Muscle of leg (tissue), 11 donors: ENCODE results near the gene ATAD3A. TPM values are rescaled to one million over a fixed set of nuclear protein-coding genes. Genes with fewer than 3 reads are reported as not detected.

Experiments used
- DNase-seq: peaks from one replicate; pipeline ENCODE4 v3.0.0; 2013
- H3K27ac ChIP-seq: one replicate; pipeline ENCODE4 v1.5.1; 2013; ENCODE audit warnings: mild to moderate bottlenecking, low read length, control low read depth
- H3K27me3 ChIP-seq: one replicate; pipeline ENCODE4 v1.6.1; 2013; ENCODE audit warnings: low read length; ENCODE audit not compliant: control insufficient read depth, insufficient read depth
- H3K36me3 ChIP-seq: one replicate; pipeline ENCODE4 v1.6.1; 2013; ENCODE audit warnings: low read length; ENCODE audit not compliant: control insufficient read depth, insufficient read depth
- H3K4me1 ChIP-seq: one replicate; pipeline ENCODE4 v1.6.1; 2013; ENCODE audit warnings: low read length; ENCODE audit not compliant: control insufficient read depth, insufficient read depth
- H3K4me3 ChIP-seq: one replicate; pipeline ENCODE4 v1.5.1; 2013; ENCODE audit warnings: low read length, control low read depth
- H3K9me3 ChIP-seq: replicated peaks from 2 replicates; pipeline ENCODE4 v1.6.1; 2013; ENCODE audit warnings: low read depth, low read length; ENCODE audit not compliant: control insufficient read depth
- WGBS: methylation state at CpG from one replicate; pipeline ENCODE4 v1.1.5; 2013; ENCODE audit warnings: missing lambda C conversion rate; ENCODE audit not compliant: insufficient coverage; 5-methylcytosine and 5-hydroxymethylcytosine counted together
- polyA plus RNA-seq, 8 donors: library from polyadenylated mRNA; unstranded; fragments of 120-200 nt; gene quantifications; one replicate each; pipeline versions ENCODE4 v1.2.1 to v1.2.3, GENCODE V29; 2013; ENCODE audit warnings: inconsistent platforms in 1 of 8, low replicate concordance in 1 of 8; ENCODE audit not compliant: insufficient read length in 8 of 8, insufficient read depth in 1 of 8
- total RNA-seq: library from RNA; stranded (reverse); fragments of 120-200 nt; gene quantifications from one replicate; pipeline ENCODE4 v1.2.4, GENCODE V29; 2013

ATAD3A gene
- total and polyA plus RNA-seq, 9 donors, result 13.5 to 22.0 (median 20.5) TPM

DNA sequence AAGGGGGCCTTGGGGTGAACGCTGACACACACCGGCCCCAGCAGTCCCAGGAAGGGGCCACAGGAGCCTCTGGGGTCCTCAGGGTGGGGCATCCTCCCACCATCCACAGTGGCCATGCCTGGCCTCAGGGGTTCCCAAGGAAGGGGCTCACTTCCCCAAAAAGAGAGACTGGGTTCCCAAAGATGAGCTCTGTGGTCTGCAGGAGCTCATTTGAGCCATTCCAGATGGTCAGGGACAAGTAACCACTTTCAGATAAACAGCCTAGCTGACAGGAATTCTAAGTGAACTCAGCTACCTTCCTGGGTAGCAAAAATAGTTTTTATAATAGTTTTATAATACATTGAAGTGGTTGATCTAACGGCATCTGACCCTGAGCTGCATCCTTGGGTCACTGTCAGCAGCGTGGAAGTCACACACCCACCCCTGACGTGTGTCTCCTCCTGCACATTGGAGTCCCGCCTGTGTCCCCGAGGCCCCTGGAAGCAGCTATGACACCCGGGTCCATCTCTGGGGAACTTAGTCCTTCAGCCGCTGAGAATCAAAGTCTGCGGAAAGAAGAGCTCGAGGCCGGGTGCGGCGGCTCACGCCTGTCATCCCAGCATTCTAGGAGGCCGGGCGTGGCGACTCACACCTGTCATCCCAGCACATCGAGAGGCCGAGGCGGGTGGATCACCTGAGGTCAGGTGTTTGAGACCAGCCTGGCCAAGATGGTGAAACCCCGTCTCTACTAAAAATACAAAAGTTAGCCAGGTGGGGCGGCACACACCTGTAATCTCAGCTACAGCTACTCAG, 34.2 kb downstream of the ATAD3A start:
- Histone ChIP-seq H3K9me3 (no peaks in the 10 kb centered on the region), H3K36me3 (peaks cover 23% of the 10 kb centered on the region), H3K27me3 (no peaks in the 10 kb centered on the region), H3K4me3 (no peak overlapping the region), H3K4me1 (peaks cover 13% of the 10 kb centered on the region), H3K27ac (no peak overlapping the region)
- no peak for DNase-seq
- WGBS, result 86% methylated on average over 20 of the region's 23 CpGs

DNA sequence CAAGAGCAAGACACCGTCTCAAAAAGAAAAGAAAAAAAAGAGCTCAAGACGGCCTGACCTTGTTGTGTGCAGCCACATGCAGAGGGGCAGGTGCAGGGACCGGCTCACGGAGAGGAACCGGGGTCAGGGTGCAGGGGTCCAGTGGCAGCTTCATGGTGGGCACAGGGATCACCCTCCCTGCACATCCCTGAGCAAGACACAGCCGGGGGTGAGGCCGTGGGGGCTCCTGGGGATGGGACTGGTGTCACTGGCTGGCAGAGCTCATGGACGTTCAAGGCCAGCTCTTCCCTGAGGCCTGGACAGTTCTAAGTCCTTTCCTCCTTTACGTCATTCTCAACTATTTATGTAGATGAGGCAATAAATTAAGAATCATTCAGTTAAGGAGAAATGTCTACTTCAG, 35.0 kb downstream of the ATAD3A start:
- H3K4me3 ChIP-seq, result no peak overlapping the region
- WGBS, result 88% methylated on average over 7 of the region's 9 CpGs
- no peaks in the 10 kb centered on the region for H3K27me3 ChIP-seq
- H3K9me3 ChIP-seq, result no peaks in the 10 kb centered on the region
- peaks cover 13% of the 10 kb centered on the region for H3K4me1 ChIP-seq
- H3K27ac ChIP-seq, result no peak overlapping the region
- no peak for DNase-seq
- peaks cover 16% of the 10 kb centered on the region for H3K36me3 ChIP-seq

DNA sequence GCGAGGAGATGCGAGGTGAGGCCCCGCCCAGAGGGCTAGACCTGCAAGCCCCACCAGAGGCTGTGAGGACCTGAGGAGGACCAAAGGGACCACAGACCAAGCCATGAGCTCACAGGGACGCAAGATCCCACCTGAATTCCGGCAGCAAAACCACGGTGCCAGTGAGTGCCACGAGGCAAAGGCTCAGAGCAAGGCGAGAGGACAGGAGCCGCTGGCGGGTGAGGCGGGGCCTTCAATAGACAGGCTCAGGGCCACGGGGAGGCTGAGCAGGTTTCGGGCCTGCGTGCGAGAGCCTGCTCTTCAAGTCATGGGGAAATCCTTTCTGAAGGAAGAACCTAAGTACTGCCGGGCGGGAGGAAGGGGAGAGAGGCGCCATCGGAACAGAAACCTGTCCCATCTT, 35.5 kb downstream of the ATAD3A start:
- Histone ChIP-seq H3K27ac (no peak overlapping the region), H3K4me1 (peaks cover 13% of the 10 kb centered on the region), H3K27me3 (no peaks in the 10 kb centered on the region), H3K4me3 (no peak overlapping the region), H3K36me3 (peaks cover 11% of the 10 kb centered on the region), H3K9me3 (no peaks in the 10 kb centered on the region)
- 86% methylated on average over 18 of the region's 19 CpGs for WGBS
- no peak for DNase-seq

DNA sequence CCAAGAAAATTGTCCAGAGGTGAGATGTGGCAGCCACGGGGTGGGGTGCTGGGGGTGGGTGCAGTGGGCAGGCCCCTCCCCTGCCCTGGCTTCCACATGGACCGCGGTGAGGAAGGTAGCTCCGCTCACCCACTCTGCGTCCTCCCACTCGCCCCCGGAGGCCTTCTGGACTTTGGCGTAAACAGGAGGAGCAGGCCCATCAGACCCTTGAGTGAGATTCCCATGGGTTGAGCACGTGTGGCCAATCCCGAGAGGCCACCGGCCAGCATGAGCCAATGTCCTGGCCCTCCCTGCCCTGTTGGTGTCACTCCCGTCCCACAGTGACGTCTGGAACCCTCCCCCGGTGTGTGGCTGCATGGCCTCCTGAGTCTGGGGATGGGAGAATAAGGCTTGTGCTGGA, 36.6 kb downstream of the ATAD3A start:
- Histone ChIP-seq H3K27ac (no peak overlapping the region), H3K4me3 (no peak overlapping the region), H3K4me1 (peaks cover 13% of the 10 kb centered on the region), H3K36me3 (peaks cover 3% of the 10 kb centered on the region), H3K9me3 (no peaks in the 10 kb centered on the region), H3K27me3 (no peaks in the 10 kb centered on the region)
- 76% methylated on average over 8 of the region's 14 CpGs for WGBS
- no peak for DNase-seq

- 50% methylated on average over 4 of the region's 7 CpGs for WGBS
- H3K27ac ChIP-seq, result peak overlapping the region; percentile 62
Measured at GRCh38 chr1:1550087-1550486, 38.1 kb downstream of the ATAD3A start.

GRCh38 chr1:1550591-1551432, 38.9 kb downstream of the ATAD3A start:
- DNase-seq, result peak; percentile 67
- Histone ChIP-seq H3K36me3 (peaks cover 3% of the 10 kb centered on the region), H3K27ac (peak overlapping the region; percentile 62), H3K4me1 (peaks cover 13% of the 10 kb centered on the region), H3K9me3 (no peaks in the 10 kb centered on the region), H3K4me3 (no peak overlapping the region), H3K27me3 (no peaks in the 10 kb centered on the region)
- 60% methylated on average over 5 of the region's 15 CpGs for WGBS

More at GRCh38 chr1:1550087-1550486, 38.1 kb downstream of the ATAD3A start:
- H3K4me3 ChIP-seq, result no peak overlapping the region
- no peaks in the 10 kb centered on the region for H3K27me3 ChIP-seq
- H3K4me1 ChIP-seq, result peaks cover 13% of the 10 kb centered on the region
- H3K36me3 ChIP-seq, result peaks cover 3% of the 10 kb centered on the region
- no peaks in the 10 kb centered on the region for H3K9me3 ChIP-seq
- DNase-seq, result no peak

DNA sequence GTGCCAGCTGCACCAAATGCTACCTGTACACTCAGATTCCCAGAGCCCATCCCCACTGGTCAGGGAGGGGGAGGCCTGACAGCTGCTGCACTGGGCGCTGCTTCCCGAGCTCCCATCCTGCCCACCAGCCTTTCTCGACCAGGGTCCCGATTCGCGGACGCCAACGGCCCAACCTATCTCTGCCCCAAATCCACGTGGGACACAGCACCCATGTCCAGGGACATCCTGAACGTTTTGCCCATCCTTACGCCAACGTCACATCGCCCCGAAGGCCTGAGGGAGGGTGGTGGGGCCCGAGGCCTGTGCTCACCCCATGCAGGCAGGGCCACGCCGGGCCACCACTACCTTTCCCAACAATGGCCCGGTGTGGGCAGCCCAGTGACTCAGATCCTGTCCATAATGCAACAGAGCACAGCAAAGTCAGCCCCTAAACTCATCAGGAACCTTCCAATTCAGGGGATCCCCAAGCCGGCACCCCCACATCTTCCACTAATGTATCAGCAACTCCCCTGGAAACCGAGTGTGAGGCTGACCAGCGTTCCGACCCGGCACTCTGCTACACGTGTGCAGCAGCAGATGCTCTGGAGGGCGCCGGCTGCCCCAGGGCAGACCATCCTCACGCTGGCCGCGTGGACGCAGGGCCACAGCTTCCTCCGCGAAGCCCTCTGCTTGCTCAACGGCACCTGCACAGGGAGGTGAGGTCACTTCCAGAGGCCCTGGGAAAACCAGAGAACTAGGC, 39.7 kb downstream of the ATAD3A start:
- Histone ChIP-seq H3K27ac (no peak overlapping the region), H3K36me3 (peaks cover 3% of the 10 kb centered on the region), H3K4me3 (no peak overlapping the region), H3K27me3 (no peaks in the 10 kb centered on the region), H3K4me1 (peaks cover 13% of the 10 kb centered on the region), H3K9me3 (no peaks in the 10 kb centered on the region)
- no peak for DNase-seq
- WGBS, result 89% methylated on average over 21 of the region's 33 CpGs

GRCh38 chr1:1552263-1552639, 40.3 kb downstream of the ATAD3A start:
- no peak for DNase-seq
- no peaks in the 10 kb centered on the region for H3K9me3 ChIP-seq
- peaks cover 13% of the 10 kb centered on the region for H3K4me1 ChIP-seq
- no peaks in the 10 kb centered on the region for H3K27me3 ChIP-seq
- H3K36me3 ChIP-seq, result peaks cover 7% of the 10 kb centered on the region
- H3K27ac ChIP-seq, result no peak overlapping the region
- H3K4me3 ChIP-seq, result no peak overlapping the region
- 75% methylated on average over 8 of the region's 10 CpGs for WGBS

- DNase-seq, result no peak
- Histone ChIP-seq H3K4me3 (no peak overlapping the region), H3K9me3 (no peaks in the 10 kb centered on the region), H3K27ac (no peak overlapping the region), H3K27me3 (no peaks in the 10 kb centered on the region), H3K36me3 (peaks cover 7% of the 10 kb centered on the region), H3K4me1 (peaks cover 13% of the 10 kb centered on the region)
- WGBS, result 87% methylated on average over 35 of the region's 35 CpGs
Measured at GRCh38 chr1:1553821-1554494, 42.0 kb downstream of the ATAD3A start.
